Gastrocnemius medialis (tissue), 4 donors: Measurements from ENCODE around the gene MON2. TPM values are rescaled to one million over a fixed set of nuclear protein-coding genes. Genes with fewer than 3 reads are reported as not detected.
"Not testable (repeated sequence)": the region's sequence is repeated elsewhere in the genome, so short reads cannot be mapped to it uniquely, and the experiment has no call there.

Experiments used
- ATAC-seq, 2 donors: fragments of 150-250 bp; one replicate each; pipeline ENCODE4 v1.9.1; 2016
- DNase-seq, 2 donors: peaks; one replicate each; pipeline ENCODE4 v3.0.0-alpha.2; 2019
- H3K27ac ChIP-seq, 4 donors: fragments of 200-600 bp; sonication (generic); 1 replicate in 1 of 4; 2 replicates in 3 of 4; pipeline ENCODE4 v1.5.1; 2016 to 2018; ENCODE audit warnings: mild to moderate bottlenecking in 2 of 4, moderate library complexity in 1 of 4
- H3K27me3 ChIP-seq, 3 donors: fragments of 200-600 bp; sonication (generic) in 2 of 3; 1 replicate in 1 of 3; 2 replicates in 2 of 3; pipeline versions ENCODE4 v1.5.1 to v1.6.0; 2016 to 2019; ENCODE audit warnings: mild to moderate bottlenecking in 1 of 3, moderate library complexity in 1 of 3
- H3K36me3 ChIP-seq, 2 donors: fragments of 200-600 bp; sonication (generic) in 1 of 2; one replicate each; pipeline ENCODE4 v1.5.1; 2017 to 2018
- H3K4me1 ChIP-seq, 2 donors: fragments of 200-600 bp; sonication (generic) in 1 of 2; one replicate each; pipeline ENCODE4 v1.5.1; 2016 to 2017; ENCODE audit warnings: mild to moderate bottlenecking in 2 of 2
- H3K4me3 ChIP-seq, 4 donors: fragments of 200-600 bp; sonication (generic) in 3 of 4; 1 replicate in 1 of 4; 2 replicates in 3 of 4; pipeline ENCODE4 v1.5.1; 2016 to 2019; ENCODE audit warnings: mild to moderate bottlenecking in 2 of 4
- H3K9me3 ChIP-seq, 3 donors: fragments of 200-600 bp; sonication (generic) in 2 of 3; 1 replicate in 1 of 3; 2 replicates in 2 of 3; pipeline ENCODE4 v1.5.1; 2016 to 2019
- POLR2A ChIP-seq, 2 donors: fragments of 450-650 bp; IDR thresholded peaks; one replicate each; pipeline ENCODE4 v1.6.1; 2017; ENCODE audit warnings: antibody characterized with exemption in 2 of 2, mild to moderate bottlenecking in 2 of 2, moderate library complexity in 2 of 2
- in situ Hi-C, 4 donors: fragments of 200-750 bp; cut with MboI; loops; one replicate each; pipeline versions ENCODE4 v1.15.0 to v1.8.0; 2017; ENCODE audit warnings: low sequenced_read_pairs in 4 of 4
- intact Hi-C: fragments of 100-400 bp; cut with DNase I; formaldehyde crosslinking; loops from one replicate; pipeline ENCODE4 v1.15.1; 2023; ENCODE audit warnings: low total_unique reads
- total RNA-seq, 4 donors: library from RNA; depleted of rRNA; stranded (reverse); fragments of >200 nt; gene quantifications; one replicate each; pipeline versions ENCODE4 v1.1.0 to v1.2.3, GENCODE V29; 2016
- TF ChIP-seq, protein P1 (sequence below), 5 experiments: fragments of 450-650 bp in 3 of 5; fragments of 200-600 bp in 2 of 5; sonication (generic) in 2 of 5; IDR thresholded peaks in 4 of 5; conservative IDR thresholded peaks in 1 of 5; 1 replicate in 4 of 5; 2 replicates in 1 of 5; pipeline ENCODE4 v1.5.1; 2016 to 2019; ENCODE audit warnings: antibody characterized with exemption in 5 of 5, mild to moderate bottlenecking in 3 of 5, moderate library complexity in 3 of 5

MON2 gene
- total RNA-seq, 4 donors from 2014 or later: 9.2 to 57.2 (median 12.9) TPM

DNA sequence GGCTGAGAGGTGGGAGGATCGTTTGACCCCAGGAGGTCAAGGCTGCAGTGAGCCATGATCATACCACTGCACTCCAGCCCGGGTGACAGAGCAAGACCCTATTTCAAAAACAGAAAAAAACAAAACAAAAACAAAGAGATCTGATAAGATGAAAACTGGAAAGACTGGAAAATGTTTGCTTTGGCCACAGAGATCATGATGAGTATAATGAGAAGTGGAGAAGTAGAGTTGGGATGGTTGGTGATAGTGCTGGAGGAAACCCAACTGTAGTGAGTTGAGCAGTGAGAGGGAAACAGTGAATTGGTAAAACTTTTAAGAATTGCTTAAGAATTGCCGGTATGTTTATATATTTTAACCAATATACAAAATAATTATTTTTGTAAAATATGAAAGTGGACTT, 39.2 kb downstream of the MON2 start:
- TF ChIP-seq, protein P1, sequence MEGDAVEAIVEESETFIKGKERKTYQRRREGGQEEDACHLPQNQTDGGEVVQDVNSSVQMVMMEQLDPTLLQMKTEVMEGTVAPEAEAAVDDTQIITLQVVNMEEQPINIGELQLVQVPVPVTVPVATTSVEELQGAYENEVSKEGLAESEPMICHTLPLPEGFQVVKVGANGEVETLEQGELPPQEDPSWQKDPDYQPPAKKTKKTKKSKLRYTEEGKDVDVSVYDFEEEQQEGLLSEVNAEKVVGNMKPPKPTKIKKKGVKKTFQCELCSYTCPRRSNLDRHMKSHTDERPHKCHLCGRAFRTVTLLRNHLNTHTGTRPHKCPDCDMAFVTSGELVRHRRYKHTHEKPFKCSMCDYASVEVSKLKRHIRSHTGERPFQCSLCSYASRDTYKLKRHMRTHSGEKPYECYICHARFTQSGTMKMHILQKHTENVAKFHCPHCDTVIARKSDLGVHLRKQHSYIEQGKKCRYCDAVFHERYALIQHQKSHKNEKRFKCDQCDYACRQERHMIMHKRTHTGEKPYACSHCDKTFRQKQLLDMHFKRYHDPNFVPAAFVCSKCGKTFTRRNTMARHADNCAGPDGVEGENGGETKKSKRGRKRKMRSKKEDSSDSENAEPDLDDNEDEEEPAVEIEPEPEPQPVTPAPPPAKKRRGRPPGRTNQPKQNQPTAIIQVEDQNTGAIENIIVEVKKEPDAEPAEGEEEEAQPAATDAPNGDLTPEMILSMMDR (IDR thresholded peaks at IDR 0.05 in 4 of 5, conservative IDR thresholded peaks at IDR 0.05 in 1 of 5): no peak
- no peak for TF ChIP-seq POLR2A (IDR thresholded peaks at IDR 0.05)
- Histone ChIP-seq H3K9me3 (no peaks in the 10 kb centered on the region), H3K4me3 (no peak overlapping the region), H3K27ac (no peak overlapping the region), H3K36me3 (peaks cover 0 to 67% of the 10 kb centered on the region in 2 donors), H3K4me1 (no peaks in the 10 kb centered on the region), H3K27me3 (no peaks in the 10 kb centered on the region)
- ATAC-seq: no peak
- in situ Hi-C loops (no loop called here), intact Hi-C loops (no loop called here)
- DNase-seq: no peak

DNA sequence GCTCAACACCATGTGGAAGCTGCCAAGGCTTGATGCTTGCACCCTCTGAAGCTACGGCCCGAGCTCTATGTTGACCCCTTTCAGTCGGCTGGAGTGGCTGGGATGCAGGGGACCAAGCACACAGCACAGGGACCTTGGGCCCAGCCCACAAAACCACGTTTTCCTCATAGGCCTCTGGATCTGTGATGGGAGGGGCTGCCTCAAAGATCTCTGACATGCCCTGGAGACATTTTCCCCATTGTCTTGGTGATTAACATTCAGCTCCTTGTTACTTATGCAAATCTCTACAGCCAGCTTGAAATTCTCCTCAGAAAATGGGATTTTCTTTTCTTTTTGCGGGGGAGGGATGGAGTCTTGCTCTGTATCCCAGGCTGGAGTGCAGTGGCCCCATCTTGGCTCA, 46.3 kb downstream of the MON2 start:
- peaks cover 0 to 53% of the 10 kb centered on the region in 2 donors for H3K36me3 ChIP-seq
- intact Hi-C loops: no loop called here
- no peak overlapping the region for H3K27ac ChIP-seq

DNA sequence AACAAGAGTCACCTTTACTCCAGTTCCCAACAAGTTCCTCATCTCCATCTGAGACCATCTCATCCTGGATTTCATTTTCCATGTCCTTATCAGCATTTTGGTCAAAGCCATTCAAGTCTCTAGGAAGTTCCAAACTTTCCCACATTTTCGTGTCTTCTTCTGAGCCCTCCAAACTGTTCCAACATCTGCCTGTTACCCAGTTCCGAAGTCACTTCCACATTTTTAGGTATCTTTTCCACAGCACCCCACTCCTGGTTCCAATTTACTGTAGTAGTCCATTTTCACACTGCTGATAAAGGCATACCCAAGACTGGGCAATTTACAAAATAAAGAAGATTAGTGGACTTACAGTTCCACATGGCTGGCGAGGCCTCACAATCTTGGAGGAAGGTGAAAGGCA, 47.5 kb downstream of the MON2 start:
- H3K4me1 ChIP-seq, H3K4me3 ChIP-seq, H3K27me3 ChIP-seq, ATAC-seq, H3K9me3 ChIP-seq, in situ Hi-C loops, DNase-seq, intact Hi-C loops, H3K27ac ChIP-seq: not testable (repeated sequence)
- peaks cover 0 to 42% of the 10 kb centered on the region in 2 donors for H3K36me3 ChIP-seq

More for the DNA sequence above, 46.3 kb downstream of the MON2 start:
- in situ Hi-C loops: no loop called here
- no peaks in the 10 kb centered on the region for H3K4me1 ChIP-seq
- H3K27me3 ChIP-seq: no peaks in the 10 kb centered on the region
- H3K4me3 ChIP-seq: no peak overlapping the region
- ATAC-seq (no peak), DNase-seq (no peak)
- TF ChIP-seq, protein P1 (IDR thresholded peaks at IDR 0.05 in 4 of 5, conservative IDR thresholded peaks at IDR 0.05 in 1 of 5): no peak
- TF ChIP-seq POLR2A (IDR thresholded peaks at IDR 0.05): no peak
- no peaks in the 10 kb centered on the region for H3K9me3 ChIP-seq

DNA sequence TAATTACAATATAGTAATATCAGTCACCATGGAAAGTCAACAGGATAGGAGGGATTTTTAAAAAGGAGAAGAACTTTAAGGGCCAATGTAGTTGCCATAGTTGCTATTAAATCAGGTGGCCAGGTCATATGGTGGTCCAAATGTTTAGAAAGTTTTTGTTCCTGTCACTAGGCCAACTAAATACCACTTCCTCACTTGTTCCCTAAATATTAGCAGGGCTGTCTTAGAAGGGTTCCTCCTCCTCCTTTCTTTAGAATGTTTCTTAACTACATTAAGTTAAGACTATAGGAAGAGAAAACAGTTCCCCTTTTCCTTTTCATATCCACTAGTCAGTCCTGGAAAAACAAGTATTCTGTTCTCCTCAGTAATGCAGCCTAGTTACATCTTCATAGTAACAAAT, 50.3 kb downstream of the MON2 start:
- H3K9me3 ChIP-seq: no peaks in the 10 kb centered on the region
- no peak for TF ChIP-seq POLR2A (IDR thresholded peaks at IDR 0.05)
- TF ChIP-seq, protein P1 (IDR thresholded peaks at IDR 0.05 in 4 of 5, conservative IDR thresholded peaks at IDR 0.05 in 1 of 5): no peak
- in situ Hi-C loops: no loop called here
- intact Hi-C loops: no loop called here
- ATAC-seq: no peak
- no peaks in the 10 kb centered on the region for H3K4me1 ChIP-seq
- no peak for DNase-seq
- no peak overlapping the region for H3K27ac ChIP-seq
- peaks cover 0 to 25% of the 10 kb centered on the region in 2 donors for H3K36me3 ChIP-seq
- H3K27me3 ChIP-seq: no peaks in the 10 kb centered on the region
- no peak overlapping the region for H3K4me3 ChIP-seq

DNA sequence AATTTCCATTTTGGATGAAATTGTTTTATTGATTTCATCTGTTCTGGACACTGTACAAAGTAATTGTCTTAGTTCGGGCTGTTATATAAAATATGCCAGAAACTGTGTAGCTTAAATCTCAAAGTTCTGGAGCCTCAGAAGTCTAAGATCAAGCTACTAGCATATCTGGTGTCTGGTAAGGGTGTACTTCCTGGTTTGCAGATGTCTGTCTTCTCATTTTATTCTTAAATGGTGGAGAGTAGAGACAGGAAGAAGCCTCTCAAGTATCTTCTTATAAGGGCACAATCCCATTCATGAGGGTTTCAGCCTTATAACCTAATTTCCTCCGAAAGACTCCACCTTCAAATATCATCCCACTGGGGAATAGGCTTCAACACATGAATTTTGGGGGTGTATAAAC, 51.3 kb downstream of the MON2 start:
- intact Hi-C loops: no loop called here
- H3K4me1 ChIP-seq: no peaks in the 10 kb centered on the region
- H3K36me3 ChIP-seq: peaks cover 0 to 19% of the 10 kb centered on the region in 2 donors
- no peaks in the 10 kb centered on the region for H3K9me3 ChIP-seq
- no peaks in the 10 kb centered on the region for H3K27me3 ChIP-seq
- no peak overlapping the region for H3K27ac ChIP-seq
- ATAC-seq (no peak), DNase-seq (no peak)
- no peak overlapping the region for H3K4me3 ChIP-seq
- TF ChIP-seq, protein P1 (IDR thresholded peaks at IDR 0.05 in 4 of 5, conservative IDR thresholded peaks at IDR 0.05 in 1 of 5): no peak
- TF ChIP-seq POLR2A (IDR thresholded peaks at IDR 0.05): no peak
- in situ Hi-C loops: no loop called here
